Transverse colon (tissue), 4 donors: ENCODE measurements around the gene ANGPTL2.

Source experiments
- CTCF ChIP-seq, 5 experiments: fragments of 200-600 bp in 3 of 5; fragments of 450-650 bp in 2 of 5; sonication (generic) in 3 of 5; IDR thresholded peaks; 1 replicate in 2 of 5; 2 replicates in 3 of 5; pipeline ENCODE4 v1.5.1; 2016 to 2017; ENCODE audit warnings: antibody characterized with exemption in 5 of 5, inconsistent platforms in 3 of 5, mild to moderate bottlenecking in 2 of 5, moderate library complexity in 1 of 5
- EP300 ChIP-seq: sonication (generic); formaldehyde crosslinking; IDR thresholded peaks from one replicate; pipeline ENCODE4 v1.6.1; 2017; ENCODE audit warnings: antibody characterized with exemption, low read depth
- POLR2A ChIP-seq: fragments of 450-650 bp; IDR thresholded peaks from one replicate; pipeline ENCODE4 v1.6.1; 2016; ENCODE audit warnings: antibody characterized with exemption, mild to moderate bottlenecking, moderate library complexity
- POLR2AphosphoS5 ChIP-seq, 3 donors: sonication (generic); formaldehyde crosslinking; IDR thresholded peaks; one replicate each; pipeline ENCODE4 v1.6.1; 2016; ENCODE audit warnings: antibody characterized with exemption in 3 of 3

- TF ChIP-seq CTCF (IDR thresholded peaks at IDR 0.05) = no peak
- no peak for TF ChIP-seq EP300
- no peak for TF ChIP-seq POLR2A
- TF ChIP-seq POLR2AphosphoS5 (IDR thresholded peaks at IDR 0.05) = no peak
These were observed 23.4 kb downstream of the ANGPTL2 start for GRCh38 chr9:127098916-127099553.
